Measurements from ENCODE around the gene ORAI2.

ORAI2 gene

GRCh38 chr7:102466097-102466496, 32.7 kb downstream of the ORAI2 start:
- TF ChIP-seq, protein P1, sequence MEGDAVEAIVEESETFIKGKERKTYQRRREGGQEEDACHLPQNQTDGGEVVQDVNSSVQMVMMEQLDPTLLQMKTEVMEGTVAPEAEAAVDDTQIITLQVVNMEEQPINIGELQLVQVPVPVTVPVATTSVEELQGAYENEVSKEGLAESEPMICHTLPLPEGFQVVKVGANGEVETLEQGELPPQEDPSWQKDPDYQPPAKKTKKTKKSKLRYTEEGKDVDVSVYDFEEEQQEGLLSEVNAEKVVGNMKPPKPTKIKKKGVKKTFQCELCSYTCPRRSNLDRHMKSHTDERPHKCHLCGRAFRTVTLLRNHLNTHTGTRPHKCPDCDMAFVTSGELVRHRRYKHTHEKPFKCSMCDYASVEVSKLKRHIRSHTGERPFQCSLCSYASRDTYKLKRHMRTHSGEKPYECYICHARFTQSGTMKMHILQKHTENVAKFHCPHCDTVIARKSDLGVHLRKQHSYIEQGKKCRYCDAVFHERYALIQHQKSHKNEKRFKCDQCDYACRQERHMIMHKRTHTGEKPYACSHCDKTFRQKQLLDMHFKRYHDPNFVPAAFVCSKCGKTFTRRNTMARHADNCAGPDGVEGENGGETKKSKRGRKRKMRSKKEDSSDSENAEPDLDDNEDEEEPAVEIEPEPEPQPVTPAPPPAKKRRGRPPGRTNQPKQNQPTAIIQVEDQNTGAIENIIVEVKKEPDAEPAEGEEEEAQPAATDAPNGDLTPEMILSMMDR (IDR thresholded peaks at IDR 0.05; ENCODE audit: low read depth, low read length), result no peak
- Histone ChIP-seq H3K27me3 (ENCODE audit: insufficient read depth, low read depth, severe bottlenecking) (no peaks in the 10 kb centered on the region), H3K27ac (no peak overlapping the region), H3K9me3 (ENCODE audit: severe bottlenecking) (no peaks in the 10 kb centered on the region), H3K4me3 (ENCODE audit: low read depth, low read length) (no peak overlapping the region), H3K36me3 (peaks cover 35% of the 10 kb centered on the region)
- no peak for DNase-seq

- no peaks in the 10 kb centered on the region for H3K27me3 ChIP-seq (ENCODE audit: insufficient read depth, low read depth, severe bottlenecking)
- TF ChIP-seq, protein P1 (IDR thresholded peaks at IDR 0.05; ENCODE audit: low read depth, low read length), result no peak
- H3K4me3 ChIP-seq (ENCODE audit: low read depth, low read length), result no peak overlapping the region
- DNase-seq, result no peak
- no peak overlapping the region for H3K27ac ChIP-seq
- no peaks in the 10 kb centered on the region for H3K9me3 ChIP-seq (ENCODE audit: severe bottlenecking)
- H3K36me3 ChIP-seq, result peaks cover 44% of the 10 kb centered on the region
Observed at GRCh38 chr7:102467581-102468477, 34.5 kb downstream of the ORAI2 start.

DNA sequence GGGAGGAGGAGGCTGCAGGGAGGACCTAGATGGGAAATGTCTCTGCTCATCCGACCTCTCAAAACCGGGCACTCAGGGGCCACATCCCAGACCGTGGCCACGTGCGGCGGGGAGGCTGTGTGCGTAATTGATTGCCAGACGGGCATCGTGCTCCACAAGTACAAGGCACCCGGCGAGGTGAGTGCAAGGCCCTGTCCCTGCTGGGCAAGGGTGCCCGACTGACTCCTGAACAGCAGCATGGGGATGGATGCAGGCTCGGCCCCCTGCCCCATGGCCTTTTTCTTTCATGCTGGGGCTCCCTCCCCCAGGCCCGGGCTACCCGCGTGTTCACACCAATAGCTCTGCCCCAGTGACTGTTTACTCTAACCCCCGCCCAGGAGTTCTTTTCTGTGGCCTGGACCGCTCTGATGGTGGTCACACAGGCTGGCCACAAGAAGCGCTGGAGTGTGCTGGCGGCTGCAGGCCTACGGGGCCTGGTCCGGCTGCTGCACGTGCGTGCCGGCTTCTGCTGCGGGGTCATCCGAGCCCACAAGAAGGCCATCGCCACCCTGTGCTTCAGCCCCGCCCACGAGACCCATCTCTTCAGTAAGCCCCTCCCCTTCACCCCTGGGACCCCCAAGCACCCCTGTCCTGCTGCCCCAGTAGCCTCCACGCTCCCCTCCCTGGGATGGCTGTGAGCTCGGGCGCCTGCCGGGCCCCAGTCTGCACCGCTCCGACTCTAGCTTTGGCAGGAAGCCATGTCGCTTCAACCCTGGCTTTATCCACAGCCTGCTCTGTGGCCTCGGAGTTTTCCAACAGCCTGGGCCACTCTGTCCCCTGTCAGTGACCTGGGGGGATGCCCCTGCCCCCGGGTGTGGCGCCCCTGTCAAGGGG, 35.3 kb downstream of the ORAI2 start:
- Histone ChIP-seq H3K9me3 (ENCODE audit: severe bottlenecking) (no peaks in the 10 kb centered on the region), H3K27me3 (ENCODE audit: insufficient read depth, low read depth, severe bottlenecking) (no peaks in the 10 kb centered on the region), H3K27ac (no peak overlapping the region), H3K36me3 (peaks cover 53% of the 10 kb centered on the region), H3K4me3 (ENCODE audit: low read depth, low read length) (no peak overlapping the region)
- DNase-seq, result peak; percentile 7
- TF ChIP-seq, protein P1 (IDR thresholded peaks at IDR 0.05; ENCODE audit: low read depth, low read length), result no peak

DNA sequence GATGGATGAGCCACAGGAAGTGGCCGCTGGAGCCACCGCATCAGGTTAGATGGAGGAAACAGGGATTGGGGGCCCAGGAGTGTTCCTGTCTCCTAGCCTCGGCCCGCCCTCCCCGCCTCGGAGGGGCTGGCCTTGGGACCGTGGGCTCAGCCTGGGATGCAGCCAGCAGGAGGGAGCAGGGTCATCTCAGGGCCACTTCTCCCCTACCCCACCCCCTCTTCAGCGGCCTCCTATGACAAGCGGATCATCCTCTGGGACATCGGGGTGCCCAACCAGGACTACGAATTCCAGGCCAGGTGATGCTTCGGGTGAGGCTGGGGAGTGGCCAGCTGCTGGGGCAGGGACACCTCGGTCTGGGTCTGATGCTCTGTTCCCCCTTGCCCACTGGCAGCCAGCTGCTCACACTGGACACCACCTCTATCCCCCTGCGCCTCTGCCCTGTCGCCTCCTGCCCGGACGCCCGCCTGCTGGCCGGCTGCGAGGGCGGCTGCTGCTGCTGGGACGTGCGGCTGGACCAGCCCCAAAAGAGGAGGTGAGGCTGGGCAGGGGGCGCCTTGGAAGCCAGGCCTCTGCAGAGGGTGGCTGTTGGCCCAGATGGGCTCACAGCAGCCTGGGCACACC, 36.1 kb downstream of the ORAI2 start:
- no peaks in the 10 kb centered on the region for H3K27me3 ChIP-seq (ENCODE audit: insufficient read depth, low read depth, severe bottlenecking)
- TF ChIP-seq, protein P1 (IDR thresholded peaks at IDR 0.05; ENCODE audit: low read depth, low read length), result no peak
- peaks cover 53% of the 10 kb centered on the region for H3K36me3 ChIP-seq
- H3K9me3 ChIP-seq (ENCODE audit: severe bottlenecking), result no peaks in the 10 kb centered on the region
- DNase-seq, result peak; percentile 8
- H3K27ac ChIP-seq, result no peak overlapping the region
- no peak overlapping the region for H3K4me3 ChIP-seq (ENCODE audit: low read depth, low read length)

- H3K36me3 ChIP-seq, result peaks cover 51% of the 10 kb centered on the region
- no peaks in the 10 kb centered on the region for H3K9me3 ChIP-seq (ENCODE audit: severe bottlenecking)
- TF ChIP-seq, protein P1 (IDR thresholded peaks at IDR 0.05; ENCODE audit: low read depth, low read length), result no peak
- DNase-seq, result peak; percentile 7
- no peak overlapping the region for H3K27ac ChIP-seq
- H3K27me3 ChIP-seq (ENCODE audit: insufficient read depth, low read depth, severe bottlenecking), result no peaks in the 10 kb centered on the region
- no peak overlapping the region for H3K4me3 ChIP-seq (ENCODE audit: low read depth, low read length)
Observed at GRCh38 chr7:102469972-102470825, 36.8 kb downstream of the ORAI2 start.
